RWPE2 (cell line): Measurements from ENCODE around the gene CTBP1.

Experiments used
- ATAC-seq: fragments of 200-7000 bp; cut with Tn5 transposase; 3 replicates; pipeline ENCODE4 v1.9.1; 2021; ENCODE audit warnings: low read depth
- DNase-seq: peaks from one replicate; pipeline ENCODE4 v3.0.0-alpha.2; 2020; ENCODE audit warnings: low spot score
- H3K27ac ChIP-seq: fragments of 450-650 bp; 2 replicates; pipeline ENCODE4 v1.5.1; 2017; ENCODE audit warnings: mild to moderate bottlenecking; ENCODE audit not compliant: poor library complexity, severe bottlenecking
- H3K27me3 ChIP-seq: fragments of 250-450 bp; sonication (Bioruptor Pico); 2 replicates; pipeline ENCODE4 v1.5.1; 2021; ENCODE audit warnings: mild to moderate bottlenecking, moderate library complexity; ENCODE audit not compliant: insufficient read depth, poor library complexity, severe bottlenecking
- H3K36me3 ChIP-seq: fragments of 250-450 bp; sonication (Bioruptor Pico); 2 replicates; pipeline ENCODE4 v1.5.1; 2020; ENCODE audit warnings: low read depth, mild to moderate bottlenecking, moderate library complexity
- H3K4me1 ChIP-seq: fragments of 250-450 bp; sonication (Bioruptor Pico); 2 replicates; pipeline ENCODE4 v1.5.1; 2021; ENCODE audit warnings: mild to moderate bottlenecking, moderate library complexity; ENCODE audit not compliant: insufficient read depth, poor library complexity, severe bottlenecking
- H3K4me3 ChIP-seq: fragments of 250-450 bp; sonication (Bioruptor Pico); 2 replicates; pipeline ENCODE4 v1.5.1; 2021; ENCODE audit warnings: mild to moderate bottlenecking, moderate library complexity; ENCODE audit not compliant: severe bottlenecking
- H3K9me3 ChIP-seq: fragments of 250-450 bp; sonication (Bioruptor Pico); 2 replicates; pipeline ENCODE4 v1.5.1; 2021; ENCODE audit warnings: mild to moderate bottlenecking, moderate library complexity; ENCODE audit not compliant: severe bottlenecking
- TF ChIP-seq, protein P1 (sequence below): fragments of 450-650 bp; IDR thresholded peaks from one replicate; pipeline ENCODE4 v1.5.1; 2017; ENCODE audit warnings: mild to moderate bottlenecking, moderate library complexity; ENCODE audit not compliant: poor library complexity, severe bottlenecking

CTBP1 gene

GRCh38 chr4:1214101-1215095 is 34.5 kb downstream of the CTBP1 start:
- ATAC-seq, result no peak
- no peaks in the 10 kb centered on the region for H3K9me3 ChIP-seq
- no peaks in the 10 kb centered on the region for H3K4me1 ChIP-seq
- DNase-seq, result no peak
- no peak overlapping the region for H3K4me3 ChIP-seq
- H3K27me3 ChIP-seq, result no peaks in the 10 kb centered on the region
- peaks cover 76% of the 10 kb centered on the region for H3K36me3 ChIP-seq
- TF ChIP-seq, protein P1, sequence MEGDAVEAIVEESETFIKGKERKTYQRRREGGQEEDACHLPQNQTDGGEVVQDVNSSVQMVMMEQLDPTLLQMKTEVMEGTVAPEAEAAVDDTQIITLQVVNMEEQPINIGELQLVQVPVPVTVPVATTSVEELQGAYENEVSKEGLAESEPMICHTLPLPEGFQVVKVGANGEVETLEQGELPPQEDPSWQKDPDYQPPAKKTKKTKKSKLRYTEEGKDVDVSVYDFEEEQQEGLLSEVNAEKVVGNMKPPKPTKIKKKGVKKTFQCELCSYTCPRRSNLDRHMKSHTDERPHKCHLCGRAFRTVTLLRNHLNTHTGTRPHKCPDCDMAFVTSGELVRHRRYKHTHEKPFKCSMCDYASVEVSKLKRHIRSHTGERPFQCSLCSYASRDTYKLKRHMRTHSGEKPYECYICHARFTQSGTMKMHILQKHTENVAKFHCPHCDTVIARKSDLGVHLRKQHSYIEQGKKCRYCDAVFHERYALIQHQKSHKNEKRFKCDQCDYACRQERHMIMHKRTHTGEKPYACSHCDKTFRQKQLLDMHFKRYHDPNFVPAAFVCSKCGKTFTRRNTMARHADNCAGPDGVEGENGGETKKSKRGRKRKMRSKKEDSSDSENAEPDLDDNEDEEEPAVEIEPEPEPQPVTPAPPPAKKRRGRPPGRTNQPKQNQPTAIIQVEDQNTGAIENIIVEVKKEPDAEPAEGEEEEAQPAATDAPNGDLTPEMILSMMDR, result no peak
- no peak overlapping the region for H3K27ac ChIP-seq

DNA sequence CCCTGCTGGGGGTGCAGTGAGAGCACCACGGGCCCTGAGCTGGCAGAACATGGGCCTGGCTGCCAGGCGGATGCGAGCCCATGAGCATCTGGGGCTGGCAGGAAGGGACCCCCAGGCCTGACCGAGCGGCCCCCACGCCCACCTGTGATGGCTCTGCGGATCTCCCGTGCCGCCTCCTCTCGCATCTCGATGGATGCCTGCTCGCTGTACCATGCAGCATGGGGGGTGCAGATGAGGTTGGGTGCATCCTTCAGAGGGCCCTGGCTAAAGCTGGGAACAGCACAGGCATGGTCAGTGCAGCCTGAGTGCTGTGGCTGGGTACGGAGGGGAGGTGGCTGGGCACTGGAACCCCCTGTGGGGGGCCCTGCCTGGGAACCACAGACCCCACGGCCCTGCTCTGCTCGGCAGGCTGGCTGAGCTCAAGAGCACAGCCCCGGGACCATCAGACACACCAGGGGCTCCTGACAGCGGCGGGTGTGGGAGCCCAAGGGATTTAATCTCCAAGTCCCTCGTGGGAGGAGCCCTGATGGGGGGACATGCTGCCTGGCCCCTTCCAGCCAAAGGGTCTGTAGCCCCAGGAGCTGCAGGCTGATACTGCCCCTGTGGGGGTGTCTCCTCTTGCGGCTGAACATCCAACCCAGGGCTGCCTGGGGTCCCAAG is 35.5 kb downstream of the CTBP1 start:
- DNase-seq (no peak), ATAC-seq (no peak)
- no peaks in the 10 kb centered on the region for H3K9me3 ChIP-seq
- peaks cover 66% of the 10 kb centered on the region for H3K36me3 ChIP-seq
- no peak overlapping the region for H3K4me3 ChIP-seq
- TF ChIP-seq, protein P1, result no peak
- no peaks in the 10 kb centered on the region for H3K27me3 ChIP-seq
- no peaks in the 10 kb centered on the region for H3K4me1 ChIP-seq
- no peak overlapping the region for H3K27ac ChIP-seq

- Histone ChIP-seq H3K27ac (no peak overlapping the region), H3K36me3 (peaks cover 59% of the 10 kb centered on the region), H3K4me3 (no peak overlapping the region), H3K4me1 (no peaks in the 10 kb centered on the region), H3K27me3 (no peaks in the 10 kb centered on the region), H3K9me3 (no peaks in the 10 kb centered on the region)
- TF ChIP-seq, protein P1, result no peak
- ATAC-seq, result no peak
- DNase-seq, result no peak
Observed at GRCh38 chr4:1212546-1213335, 36.2 kb downstream of the CTBP1 start.

GRCh38 chr4:1211891-1212545 is 36.9 kb downstream of the CTBP1 start:
- Histone ChIP-seq H3K27me3 (no peaks in the 10 kb centered on the region), H3K36me3 (peaks cover 54% of the 10 kb centered on the region), H3K4me1 (no peaks in the 10 kb centered on the region), H3K9me3 (no peaks in the 10 kb centered on the region), H3K4me3 (no peak overlapping the region), H3K27ac (no peak overlapping the region)
- TF ChIP-seq, protein P1, result no peak
- ATAC-seq (no peak), DNase-seq (peak; percentile 59)
